ENCODE data around the gene FAAP20. TPM values are rescaled to one million over a fixed set of nuclear protein-coding genes. Genes with fewer than 3 reads are reported as not detected.

The FAAP20 gene
- total RNA-seq, 1 experiment from 2014 or later: 133 TPM

- TF ChIP-seq ZNF121 (CRISPR knock-in tag; IDR thresholded peaks at IDR 0.05) (no peak), OVOL2 (CRISPR knock-in tag; IDR thresholded peaks at IDR 0.05; ENCODE audit: borderline replicate concordance) (no peak), ETV6 (CRISPR knock-in tag; IDR thresholded peaks at IDR 0.05) (no peak), PRRX2 (CRISPR knock-in tag; IDR thresholded peaks at IDR 0.05) (no peak), NR3C1 (CRISPR knock-in tag; conservative IDR thresholded peaks at IDR 0.05; ENCODE audit: low read depth) (no peak), ZNF423 (CRISPR knock-in tag; IDR thresholded peaks at IDR 0.05) (no peak)
- TF ChIP-seq, protein P1, sequence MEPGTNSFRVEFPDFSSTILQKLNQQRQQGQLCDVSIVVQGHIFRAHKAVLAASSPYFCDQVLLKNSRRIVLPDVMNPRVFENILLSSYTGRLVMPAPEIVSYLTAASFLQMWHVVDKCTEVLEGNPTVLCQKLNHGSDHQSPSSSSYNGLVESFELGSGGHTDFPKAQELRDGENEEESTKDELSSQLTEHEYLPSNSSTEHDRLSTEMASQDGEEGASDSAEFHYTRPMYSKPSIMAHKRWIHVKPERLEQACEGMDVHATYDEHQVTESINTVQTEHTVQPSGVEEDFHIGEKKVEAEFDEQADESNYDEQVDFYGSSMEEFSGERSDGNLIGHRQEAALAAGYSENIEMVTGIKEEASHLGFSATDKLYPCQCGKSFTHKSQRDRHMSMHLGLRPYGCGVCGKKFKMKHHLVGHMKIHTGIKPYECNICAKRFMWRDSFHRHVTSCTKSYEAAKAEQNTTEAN (CRISPR knock-in tag; IDR thresholded peaks at IDR 0.05): no peak
Measured at GRCh38 chr1:2176615-2177014, 18.0 kb downstream of the FAAP20 start (continued).

DNA sequence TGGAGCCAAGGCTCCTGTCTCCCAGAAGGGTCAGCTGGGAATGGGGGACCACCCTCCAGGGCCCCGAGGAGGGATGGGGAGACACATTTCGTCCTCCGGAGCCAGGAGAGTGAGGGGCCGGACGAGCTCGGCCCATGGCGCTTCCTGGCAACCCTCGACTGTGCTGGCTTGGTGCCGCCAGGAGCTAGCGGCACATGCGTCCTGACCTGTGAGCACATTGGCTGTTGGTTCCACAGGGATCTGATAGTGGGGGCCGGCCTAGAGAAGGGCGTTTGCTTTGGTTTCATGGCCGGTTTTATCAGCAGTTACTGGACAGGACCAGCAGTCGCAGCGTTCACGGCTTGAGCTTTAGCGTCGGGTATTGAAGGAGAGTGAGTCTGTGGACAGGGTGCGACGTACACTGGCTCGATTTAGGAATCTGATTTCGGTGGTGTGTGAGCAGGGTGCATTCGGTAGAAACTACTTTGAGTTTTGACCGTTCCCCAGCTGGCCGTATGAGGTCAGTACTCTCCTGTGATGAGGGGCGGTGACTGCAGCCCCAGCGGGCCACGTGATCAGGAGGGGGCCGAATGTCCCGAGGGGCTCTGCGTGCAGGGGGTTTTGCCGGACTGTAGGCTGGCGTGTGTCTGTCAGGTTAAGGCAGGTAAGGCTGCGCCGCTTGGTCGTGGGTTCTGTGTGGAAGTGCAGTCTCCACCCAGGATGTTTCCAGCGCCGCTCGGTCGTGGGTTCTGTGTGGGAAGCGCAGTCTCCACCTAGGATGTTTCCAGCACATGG lies 18.7 kb downstream of the FAAP20 start:
- POLR2A ChIA-PET: no interaction called here
- 0 out of 2 replicates have a peak, but pooled peaks cover 3% of the 10 kb centered on the region for H3K4me1 Mint-ChIP-seq
- H3K4me3 Mint-ChIP-seq: no peak overlapping the region
- H3K36me3 Mint-ChIP-seq: peaks cover 19% of the 10 kb centered on the region
- CTCF ChIA-PET: interaction anchor here (0.8 to 3.2 kb wide), 10 partner anchors 8 to 126 kb away, joined by 3 to 39 read pairs (median 18); partner anchors contain the start of genes FAAP20 and PRKCZ
- DNase-seq (ENCODE audit: low spot score) (no peak), ATAC-seq (0 out of 2 replicates have a peak, but pooled peaks have one; percentile 8)
- H3K9me3 Mint-ChIP-seq: no peaks in the 10 kb centered on the region
- no peaks in the 10 kb centered on the region for H3K27me3 Mint-ChIP-seq (ENCODE audit: low read depth)
- TF ChIP-seq ELF4 (CRISPR knock-in tag; IDR thresholded peaks at IDR 0.05; ENCODE audit: low read depth) (no peak), RORB (CRISPR knock-in tag; IDR thresholded peaks at IDR 0.05) (no peak), FOXP1 (CRISPR knock-in tag; IDR thresholded peaks at IDR 0.05; ENCODE audit: borderline replicate concordance) (no peak), GTF2I (CRISPR knock-in tag; conservative IDR thresholded peaks at IDR 0.05) (no peak), ESRRA (CRISPR knock-in tag; IDR thresholded peaks at IDR 0.05; ENCODE audit: borderline replicate concordance) (no peak), CBFB (CRISPR knock-in tag; IDR thresholded peaks at IDR 0.05; ENCODE audit: low read depth) (no peak), GABPB1 (CRISPR knock-in tag; IDR thresholded peaks at IDR 0.05) (no peak), MXD4 (CRISPR knock-in tag; IDR thresholded peaks at IDR 0.05; ENCODE audit: borderline replicate concordance) (no peak), ZBTB21 (CRISPR knock-in tag; IDR thresholded peaks at IDR 0.05; ENCODE audit: borderline replicate concordance) (no peak), NFATC4 (CRISPR knock-in tag; IDR thresholded peaks at IDR 0.05) (no peak), NR1H2 (CRISPR knock-in tag; IDR thresholded peaks at IDR 0.05) (no peak), NFYB (CRISPR knock-in tag; conservative IDR thresholded peaks at IDR 0.05; ENCODE audit: low read depth) (no peak), RELA (CRISPR knock-in tag; IDR thresholded peaks at IDR 0.05; ENCODE audit: borderline replicate concordance) (no peak), ZNF423 (CRISPR knock-in tag; IDR thresholded peaks at IDR 0.05) (no peak), AFF4 (CRISPR knock-in tag; IDR thresholded peaks at IDR 0.05; ENCODE audit: borderline replicate concordance) (no peak), ZMAT4 (CRISPR knock-in tag; IDR thresholded peaks at IDR 0.05) (no peak), ZNF416 (CRISPR knock-in tag; IDR thresholded peaks at IDR 0.05) (no peak)
- TF ChIP-seq, protein P2, sequence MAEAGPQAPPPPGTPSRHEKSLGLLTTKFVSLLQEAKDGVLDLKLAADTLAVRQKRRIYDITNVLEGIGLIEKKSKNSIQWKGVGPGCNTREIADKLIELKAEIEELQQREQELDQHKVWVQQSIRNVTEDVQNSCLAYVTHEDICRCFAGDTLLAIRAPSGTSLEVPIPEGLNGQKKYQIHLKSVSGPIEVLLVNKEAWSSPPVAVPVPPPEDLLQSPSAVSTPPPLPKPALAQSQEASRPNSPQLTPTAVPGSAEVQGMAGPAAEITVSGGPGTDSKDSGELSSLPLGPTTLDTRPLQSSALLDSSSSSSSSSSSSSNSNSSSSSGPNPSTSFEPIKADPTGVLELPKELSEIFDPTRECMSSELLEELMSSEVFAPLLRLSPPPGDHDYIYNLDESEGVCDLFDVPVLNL (CRISPR knock-in tag; IDR thresholded peaks at IDR 0.05; ENCODE audit: borderline replicate concordance, low read depth): no peak
- TF ChIP-seq, protein P3, sequence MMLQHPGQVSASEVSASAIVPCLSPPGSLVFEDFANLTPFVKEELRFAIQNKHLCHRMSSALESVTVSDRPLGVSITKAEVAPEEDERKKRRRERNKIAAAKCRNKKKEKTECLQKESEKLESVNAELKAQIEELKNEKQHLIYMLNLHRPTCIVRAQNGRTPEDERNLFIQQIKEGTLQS (CRISPR knock-in tag; conservative IDR thresholded peaks at IDR 0.05): no peak
- peak overlapping the region; percentile 57 for H3K27ac Mint-ChIP-seq

Measured in WTC11 (cell line).